ENCODE data around the gene PHKG2.

PHKG2 gene

DNA sequence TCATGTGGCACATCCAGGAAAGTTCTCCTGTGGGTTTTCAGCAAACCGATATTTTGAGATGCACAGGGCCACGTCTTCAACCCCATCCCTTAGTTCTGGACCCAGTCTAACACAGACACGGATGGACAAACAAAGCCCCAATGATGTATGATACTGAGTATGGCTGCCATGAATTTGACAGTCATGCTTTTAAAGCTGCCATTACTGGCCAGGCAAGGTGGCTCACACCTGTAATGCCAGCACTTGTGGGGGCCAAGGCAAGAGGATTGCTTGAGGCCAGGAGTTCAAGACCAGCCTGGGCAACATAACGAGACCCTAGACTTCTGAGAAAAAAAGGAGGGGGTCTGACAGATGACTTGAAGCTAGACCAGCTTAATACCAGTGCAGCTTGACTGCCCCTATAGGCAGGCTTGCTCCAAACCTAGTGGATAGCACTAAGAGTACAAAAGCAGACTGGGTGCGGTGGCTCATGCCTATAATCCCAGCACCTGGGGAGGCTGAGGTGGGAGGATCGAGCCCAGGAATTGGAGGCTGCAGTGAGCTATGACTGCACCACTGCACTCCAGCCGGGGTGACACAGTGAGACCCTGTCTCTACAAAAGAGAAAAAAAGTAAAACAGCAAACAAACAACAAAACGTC is 49.6 kb downstream of the PHKG2 start:
- Mint-ChIP-seq H3K4me3 (no peak overlapping the region), H3K27ac (no peak overlapping the region), H3K27me3 (no peaks in the 10 kb centered on the region), H3K9me3 (no peaks in the 10 kb centered on the region), H3K4me1 (peaks cover 0 to under 1% of the 10 kb centered on the region in 2 donors), H3K36me3 (no peaks in the 10 kb centered on the region)
- DNase-seq (no peak), ATAC-seq (replicated peaks) (no peak)

Measured in stimulated activated naive B cell treated with anti-CD40 and anti-IgM and Interleukin-4, amounts not matched to agents 10 μg/mL and 1 μg/mL and 100 μg/mL, for 72 hours (primary cell).